IMR-90 (cell line): ENCODE results near the gene MTUS2. TPM values are rescaled to one million over a fixed set of nuclear protein-coding genes. Genes with fewer than 3 reads are reported as not detected.

Source experiments
- ATAC-seq: fragments of 200-7000 bp; cut with Tn5 transposase; 2 replicates; pipeline ENCODE4 v1.9.1; 2020; ENCODE audit warnings: low read depth, mild to moderate bottlenecking, moderate library complexity
- BruUV-seq: library from RNA; stranded (reverse); fragments of 400-500 nt; replicated peaks from 2 replicates; lab custom pipeline; 2021; lab: Mats Ljungman, UMichigan
- CTCF ChIA-PET: fragments of 300-600 bp; formaldehyde crosslinking; extraction: SDS; loops from one replicate; lab custom pipeline; 2021; ENCODE audit warnings: antibody characterized with exemption; lab: Yijun Ruan, JAX
- POLR2A ChIA-PET: fragments of 300-600 bp; sonication (Branson Sonifier 250); formaldehyde crosslinking; loops from one replicate; lab custom pipeline; 2022; ENCODE audit warnings: antibody characterized with exemption; ENCODE audit not compliant: unreplicated experiment; lab: Charles Lee
- DNase-seq: peaks from one replicate; pipeline ENCODE4 v3.0.0; 2013
- H2AFZ ChIP-seq: replicated peaks from 2 replicates; pipeline ENCODE3; 2013; ENCODE audit warnings: low read length, mild to moderate bottlenecking; ENCODE audit not compliant: poor library complexity
- H2AK5ac ChIP-seq: 2 replicates; pipeline ENCODE4 v1.6.1; 2013; ENCODE audit warnings: low read depth, low read length, inconsistent platforms
- H2AK9ac ChIP-seq: replicated peaks from 2 replicates; pipeline ENCODE3; 2013; ENCODE audit warnings: mild to moderate bottlenecking, low read depth, low read length, moderate library complexity; ENCODE audit not compliant: poor library complexity
- H2BK120ac ChIP-seq: 2 replicates; pipeline ENCODE4 v1.6.1; 2013; ENCODE audit warnings: low read depth, low read length, inconsistent platforms
- H2BK15ac ChIP-seq: 3 replicates; pipeline ENCODE4 v1.6.1; 2013; ENCODE audit warnings: low read depth, low read length, inconsistent platforms
- H2BK20ac ChIP-seq: 2 replicates; pipeline ENCODE4 v1.6.1; 2013; ENCODE audit warnings: low read depth, mild to moderate bottlenecking, inconsistent platforms, low read length, moderate library complexity
- H2BK5ac ChIP-seq: 2 replicates; pipeline ENCODE4 v1.6.1; 2013; ENCODE audit warnings: mild to moderate bottlenecking, low read depth, low read length, inconsistent platforms; ENCODE audit not compliant: poor library complexity, severe bottlenecking
- H3K14ac ChIP-seq: replicated peaks from 2 replicates; pipeline ENCODE4 v1.6.1; 2013; ENCODE audit warnings: low read depth, low read length, inconsistent platforms
- H3K18ac ChIP-seq: 2 replicates; pipeline ENCODE4 v1.6.1; 2013; ENCODE audit warnings: low read depth, low read length, control low read depth
- H3K23ac ChIP-seq: 2 replicates; pipeline ENCODE4 v1.6.1; 2013; ENCODE audit warnings: low read depth, low read length, inconsistent platforms
- H3K27ac ChIP-seq: 2 replicates; pipeline ENCODE4 v1.5.1; 2013; ENCODE audit warnings: mild to moderate bottlenecking, control low read depth, low read length; ENCODE audit not compliant: insufficient read depth
- H3K27me3 ChIP-seq: 2 replicates; pipeline ENCODE4 v1.6.1; 2013; ENCODE audit warnings: low read length; ENCODE audit not compliant: control insufficient read depth, insufficient read depth
- H3K36me3 ChIP-seq: 2 replicates; pipeline ENCODE4 v1.6.1; 2013; ENCODE audit warnings: low read length, mixed read lengths; ENCODE audit not compliant: control insufficient read depth, insufficient read depth
- H3K4ac ChIP-seq: 2 replicates; pipeline ENCODE4 v1.6.1; 2013; ENCODE audit warnings: low read depth, low read length, inconsistent platforms
- H3K4me1 ChIP-seq: 2 replicates; pipeline ENCODE4 v1.6.1; 2013; ENCODE audit warnings: low read length, mixed read lengths; ENCODE audit not compliant: control insufficient read depth, insufficient read depth
- H3K4me2 ChIP-seq: 2 replicates; pipeline ENCODE4 v1.6.1; 2013; ENCODE audit warnings: low read depth, mild to moderate bottlenecking, control low read depth, low read length, moderate library complexity
- H3K4me3 ChIP-seq: 2 replicates; pipeline ENCODE4 v1.5.1; 2013; ENCODE audit warnings: low read depth, mild to moderate bottlenecking, control low read depth, low read length, moderate library complexity; ENCODE audit not compliant: insufficient read depth
- H3K56ac ChIP-seq: 2 replicates; pipeline ENCODE4 v1.6.1; 2013; ENCODE audit warnings: low read length, inconsistent platforms; ENCODE audit not compliant: insufficient read depth; ENCODE audit errors: extremely low read depth
- H3K79me1 ChIP-seq, 2 experiments: 2 replicates each; pipeline ENCODE4 v1.6.1; 2013; ENCODE audit warnings: low read length in 2 of 2, inconsistent platforms in 1 of 2, low read depth in 1 of 2
- H3K9ac ChIP-seq: 2 replicates; pipeline ENCODE4 v1.6.1; 2013; ENCODE audit warnings: low read depth, low read length, control low read depth
- H3K9me1 ChIP-seq: 2 replicates; pipeline ENCODE4 v1.6.1; 2013; ENCODE audit warnings: low read length, inconsistent platforms; ENCODE audit not compliant: insufficient read depth
- H3K9me3 ChIP-seq: 2 replicates; pipeline ENCODE4 v1.6.1; 2013; ENCODE audit warnings: low read length; ENCODE audit not compliant: control insufficient read depth, insufficient read depth
- H4K20me1 ChIP-seq: 2 replicates; pipeline ENCODE4 v1.6.1; 2013; ENCODE audit warnings: low read length, inconsistent platforms; ENCODE audit not compliant: insufficient read depth
- H4K5ac ChIP-seq: 2 replicates; pipeline ENCODE4 v1.6.1; 2013; ENCODE audit warnings: mild to moderate bottlenecking, low read depth, low read length, control low read depth
- H4K8ac ChIP-seq, 2 experiments: 2 replicates each; pipeline ENCODE4 v1.6.1; 2013; ENCODE audit warnings: low read depth in 2 of 2, low read length in 2 of 2, control low read depth in 1 of 2, inconsistent platforms in 1 of 2
- H4K91ac ChIP-seq: 2 replicates; pipeline ENCODE4 v1.6.1; 2013; ENCODE audit warnings: low read depth, low read length, inconsistent platforms; ENCODE audit not compliant: insufficient read depth
- NFE2L2 ChIP-seq: fragments of 150-350 bp; IDR thresholded peaks from 2 replicates; pipeline ENCODE4 v1.6.1; 2016; ENCODE audit warnings: low read depth, mild to moderate bottlenecking, low read length
- RAD21 ChIP-seq: IDR thresholded peaks from 2 replicates; pipeline ENCODE4 v1.6.1; 2012; ENCODE audit warnings: low read length, improper control_type of control experiment
- WGBS, 2 experiments: methylation state at CpG; one replicate each; pipeline versions ENCODE4 v1.1.5 to v1.1.7; 2013; ENCODE audit warnings: missing lambda C conversion rate in 2 of 2; ENCODE audit not compliant: insufficient read length in 1 of 2; ENCODE audit errors: extremely low coverage in 2 of 2; 5-methylcytosine and 5-hydroxymethylcytosine counted together
- dilution Hi-C: fragments of 300-500 bp; cut with HindIII; formaldehyde crosslinking; loops from one replicate; pipeline ENCODE4 v1.14.3; 2018; ENCODE audit warnings: low sequenced_read_pairs; ENCODE audit not compliant: unreplicated experiment
- in situ Hi-C: fragments of 300-500 bp; cut with MboI; formaldehyde crosslinking; loops from 3 replicates; pipeline ENCODE4 v1.14.3; 2019; ENCODE audit warnings: low sequenced_read_pairs, inconsistent platforms, mixed read lengths
- intact Hi-C: fragments of 100-400 bp; cut with micrococcal nuclease; formaldehyde crosslinking; loops from 2 replicates; pipeline ENCODE4 v1.10.0; 2022
- polyA plus RNA-seq, 3 experiments: library from polyadenylated mRNA; depleted of rRNA; stranded (reverse); fragments of >200 nt; gene quantifications; 2 replicates each; pipeline ENCODE4 v1.2.3, GENCODE V29; 2012; ENCODE audit warnings: low replicate concordance in 1 of 3
- total RNA-seq: library from RNA; depleted of rRNA; stranded (reverse); fragments of >200 nt; gene quantifications from 2 replicates; pipeline ENCODE4 v1.2.3, GENCODE V29; 2012
- TF ChIP-seq, protein P1 (sequence below): conservative IDR thresholded peaks from 2 replicates; pipeline ENCODE4 v1.5.1; 2012; ENCODE audit warnings: mild to moderate bottlenecking, low read depth, low read length, improper control_type of control experiment
- TF ChIP-seq, protein P2 (sequence below): fragments of 150-350 bp; IDR thresholded peaks from 2 replicates; pipeline ENCODE4 v1.6.1; 2016; ENCODE audit warnings: low read depth, mild to moderate bottlenecking, low read length, moderate library complexity, borderline replicate concordance

MTUS2 gene
- total and polyA plus RNA-seq, 2 of the 4 experiments (the other 2 are of a cell fraction): under 0.01 to 0.02 TPM

DNA sequence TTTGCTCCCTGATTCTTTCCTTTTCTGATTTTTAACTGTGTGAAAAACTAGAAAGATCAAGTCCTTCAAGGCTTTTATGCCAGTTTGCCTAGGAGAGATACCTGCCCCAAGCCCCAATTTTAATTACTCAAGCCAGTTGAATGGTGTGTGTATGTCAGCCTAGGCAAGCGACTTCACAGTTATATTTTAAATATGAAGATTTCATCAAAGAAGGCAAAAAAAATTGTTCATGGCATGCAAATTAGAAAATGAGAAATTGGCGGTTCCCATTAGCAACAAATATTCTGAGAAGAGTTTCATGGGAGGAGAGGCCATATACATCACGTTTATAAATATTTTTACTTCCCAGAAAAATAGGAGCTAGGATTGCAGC lies 607.8 kb downstream of the MTUS2 start:
- Histone ChIP-seq H4K8ac (no peak overlapping the region), H3K36me3 (no peaks in the 10 kb centered on the region), H3K27me3 (peaks cover 37% of the 10 kb centered on the region), H2BK15ac (no peak overlapping the region), H3K9me1 (no peaks in the 10 kb centered on the region), H2AFZ (peak overlapping the region; percentile 46), H3K18ac (no peak overlapping the region), H4K91ac (no peak overlapping the region), H3K56ac (no peak overlapping the region), H4K5ac (no peak overlapping the region), H3K4me1 (no peaks in the 10 kb centered on the region), H2BK5ac (no peak overlapping the region), H2BK120ac (no peak overlapping the region), H3K14ac (no peak overlapping the region), H3K4me2 (peak overlapping the region; percentile 63), H3K9ac (no peak overlapping the region), H3K4me3 (peak overlapping the region; percentile 12; the same call in 1 of the 2 replicates), H4K20me1 (no peaks in the 10 kb centered on the region), H2AK9ac (no peak overlapping the region), H3K23ac (no peak overlapping the region), H3K27ac (no peak overlapping the region), H2AK5ac (no peak overlapping the region), H3K4ac (no peak overlapping the region), H3K79me1 (no peaks in the 10 kb centered on the region), H2BK20ac (no peak overlapping the region), H3K9me3 (peaks cover 2% of the 10 kb centered on the region; the same call in 1 of the 2 replicates)
- dilution Hi-C loops (no loop called here), intact Hi-C loops (no loop called here), in situ Hi-C loops (no loop called here)
- ATAC-seq (no peak), DNase-seq (no peak)
- ChIA-PET POLR2A (no interaction called here), CTCF (no interaction called here)
- TF ChIP-seq NFE2L2 (no peak), RAD21 (no peak)
- TF ChIP-seq, protein P1, sequence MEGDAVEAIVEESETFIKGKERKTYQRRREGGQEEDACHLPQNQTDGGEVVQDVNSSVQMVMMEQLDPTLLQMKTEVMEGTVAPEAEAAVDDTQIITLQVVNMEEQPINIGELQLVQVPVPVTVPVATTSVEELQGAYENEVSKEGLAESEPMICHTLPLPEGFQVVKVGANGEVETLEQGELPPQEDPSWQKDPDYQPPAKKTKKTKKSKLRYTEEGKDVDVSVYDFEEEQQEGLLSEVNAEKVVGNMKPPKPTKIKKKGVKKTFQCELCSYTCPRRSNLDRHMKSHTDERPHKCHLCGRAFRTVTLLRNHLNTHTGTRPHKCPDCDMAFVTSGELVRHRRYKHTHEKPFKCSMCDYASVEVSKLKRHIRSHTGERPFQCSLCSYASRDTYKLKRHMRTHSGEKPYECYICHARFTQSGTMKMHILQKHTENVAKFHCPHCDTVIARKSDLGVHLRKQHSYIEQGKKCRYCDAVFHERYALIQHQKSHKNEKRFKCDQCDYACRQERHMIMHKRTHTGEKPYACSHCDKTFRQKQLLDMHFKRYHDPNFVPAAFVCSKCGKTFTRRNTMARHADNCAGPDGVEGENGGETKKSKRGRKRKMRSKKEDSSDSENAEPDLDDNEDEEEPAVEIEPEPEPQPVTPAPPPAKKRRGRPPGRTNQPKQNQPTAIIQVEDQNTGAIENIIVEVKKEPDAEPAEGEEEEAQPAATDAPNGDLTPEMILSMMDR: no peak
- TF ChIP-seq, protein P2, sequence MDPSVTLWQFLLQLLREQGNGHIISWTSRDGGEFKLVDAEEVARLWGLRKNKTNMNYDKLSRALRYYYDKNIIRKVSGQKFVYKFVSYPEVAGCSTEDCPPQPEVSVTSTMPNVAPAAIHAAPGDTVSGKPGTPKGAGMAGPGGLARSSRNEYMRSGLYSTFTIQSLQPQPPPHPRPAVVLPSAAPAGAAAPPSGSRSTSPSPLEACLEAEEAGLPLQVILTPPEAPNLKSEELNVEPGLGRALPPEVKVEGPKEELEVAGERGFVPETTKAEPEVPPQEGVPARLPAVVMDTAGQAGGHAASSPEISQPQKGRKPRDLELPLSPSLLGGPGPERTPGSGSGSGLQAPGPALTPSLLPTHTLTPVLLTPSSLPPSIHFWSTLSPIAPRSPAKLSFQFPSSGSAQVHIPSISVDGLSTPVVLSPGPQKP: no peak
- BruUV-seq: no TSS peak
- no CpG with 5 or more reads among the region's 3 CpGs for WGBS, 2 experiments
